Sigmoid colon (tissue), 4 donors: ENCODE data around the gene MYO5B.

Source experiments
- EP300 ChIP-seq, 4 donors: sonication (generic); formaldehyde crosslinking; IDR thresholded peaks; one replicate each; pipeline ENCODE4 v1.6.1; 2017; ENCODE audit warnings: antibody characterized with exemption in 4 of 4
- TF ChIP-seq, protein P1 (sequence below), 4 experiments: fragments of 450-650 bp in 3 of 4; fragments of 200-600 bp in 1 of 4; IDR thresholded peaks; one replicate each; pipeline ENCODE4 v1.5.1; 2016 to 2019; ENCODE audit warnings: antibody characterized with exemption in 4 of 4, mild to moderate bottlenecking in 3 of 4, moderate library complexity in 2 of 4

DNA sequence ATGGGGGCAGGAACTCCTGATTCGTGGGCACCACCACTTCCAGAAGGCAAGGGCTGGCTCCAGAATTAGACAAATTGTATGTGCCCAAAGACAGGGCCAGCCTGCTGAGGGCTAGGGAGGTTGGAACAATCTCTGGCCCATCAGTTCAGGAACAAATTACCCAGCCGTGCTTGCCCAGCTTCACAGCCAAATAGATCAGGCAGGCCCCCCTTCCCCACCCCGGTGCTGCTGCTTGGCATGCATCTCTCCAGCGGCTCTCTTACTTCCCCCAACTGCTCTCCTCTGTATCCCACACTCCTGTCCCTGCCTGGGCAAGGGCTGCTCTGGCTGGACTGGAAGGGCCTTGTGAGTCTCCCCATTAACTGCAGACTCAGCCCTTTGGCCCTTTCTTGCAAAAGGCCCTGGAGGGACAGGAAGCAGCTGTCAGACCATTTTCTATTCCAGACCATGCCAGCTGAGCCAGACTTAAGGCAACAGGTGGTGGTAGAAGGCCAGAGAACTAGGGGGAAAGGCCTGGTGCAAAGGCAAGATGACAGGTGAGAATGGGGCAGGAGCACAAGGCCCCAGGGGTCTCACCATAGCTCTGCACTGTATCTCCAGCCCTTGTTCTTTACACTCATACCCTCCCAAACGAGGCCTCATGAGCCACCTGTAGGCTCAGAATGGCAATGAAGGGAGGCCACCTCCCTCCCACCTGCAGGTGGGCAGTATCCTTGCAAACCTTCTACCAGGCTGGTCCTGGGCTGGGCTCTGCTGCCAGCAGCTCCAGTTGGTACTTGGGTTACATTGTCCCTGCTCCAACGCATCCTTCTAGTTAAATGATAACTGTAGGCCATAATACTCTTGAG, 350.9 kb downstream of the MYO5B start:
- TF ChIP-seq EP300 (IDR thresholded peaks at IDR 0.05): no peak
- TF ChIP-seq, protein P1, sequence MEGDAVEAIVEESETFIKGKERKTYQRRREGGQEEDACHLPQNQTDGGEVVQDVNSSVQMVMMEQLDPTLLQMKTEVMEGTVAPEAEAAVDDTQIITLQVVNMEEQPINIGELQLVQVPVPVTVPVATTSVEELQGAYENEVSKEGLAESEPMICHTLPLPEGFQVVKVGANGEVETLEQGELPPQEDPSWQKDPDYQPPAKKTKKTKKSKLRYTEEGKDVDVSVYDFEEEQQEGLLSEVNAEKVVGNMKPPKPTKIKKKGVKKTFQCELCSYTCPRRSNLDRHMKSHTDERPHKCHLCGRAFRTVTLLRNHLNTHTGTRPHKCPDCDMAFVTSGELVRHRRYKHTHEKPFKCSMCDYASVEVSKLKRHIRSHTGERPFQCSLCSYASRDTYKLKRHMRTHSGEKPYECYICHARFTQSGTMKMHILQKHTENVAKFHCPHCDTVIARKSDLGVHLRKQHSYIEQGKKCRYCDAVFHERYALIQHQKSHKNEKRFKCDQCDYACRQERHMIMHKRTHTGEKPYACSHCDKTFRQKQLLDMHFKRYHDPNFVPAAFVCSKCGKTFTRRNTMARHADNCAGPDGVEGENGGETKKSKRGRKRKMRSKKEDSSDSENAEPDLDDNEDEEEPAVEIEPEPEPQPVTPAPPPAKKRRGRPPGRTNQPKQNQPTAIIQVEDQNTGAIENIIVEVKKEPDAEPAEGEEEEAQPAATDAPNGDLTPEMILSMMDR (IDR thresholded peaks at IDR 0.05): no peak
